Endothelial cell of umbilical vein (primary cell): ENCODE results near the gene TIMM50. TPM values are rescaled to one million over a fixed set of nuclear protein-coding genes. Genes with fewer than 3 reads are reported as not detected.

ENCODE experiments used
- BruUV-seq: library from RNA; stranded (reverse); fragments of 400-500 nt; replicated peaks from 2 replicates; lab custom pipeline; 2021; lab: Mats Ljungman, UMichigan
- CTCF ChIA-PET: fragments of 300-600, 350-600 bp; sonication (Branson Sonifier 250); formaldehyde crosslinking; loops from one replicate; lab custom pipeline; 2021; ENCODE audit warnings: antibody characterized with exemption, inconsistent platforms; lab: Charles Lee
- POLR2A ChIA-PET: fragments of 300-600, 350-600 bp; sonication (Branson Sonifier 250); formaldehyde crosslinking; loops from one replicate; lab custom pipeline; 2021; ENCODE audit warnings: antibody characterized with exemption, inconsistent platforms; lab: Charles Lee
- DNase-seq: peaks from one replicate; pipeline ENCODE4 v3.0.0-alpha.2; 2011; ENCODE audit warnings: low read depth, low spot score
- FAIRE-seq: peaks from 2 replicates; lab custom pipeline; 2011; peaks lifted over from hg19 to GRCh38; lab: Jason Lieb, UNC
- H2AFZ ChIP-seq: 2 replicates; pipeline ENCODE4 v1.6.0; 2012; ENCODE audit warnings: low read depth, low read length, control low read depth, inconsistent platforms
- H3K27ac ChIP-seq: 2 replicates; pipeline ENCODE4 v1.5.1; 2011; ENCODE audit warnings: low read depth, mild to moderate bottlenecking, control low read depth, low read length, moderate library complexity; ENCODE audit not compliant: insufficient read depth
- H3K27me3 ChIP-seq, 2 experiments: 2 replicates each; pipeline versions ENCODE4 v1.6.0 to v1.6.1; 2011; ENCODE audit warnings: low read length in 2 of 2, mixed read lengths in 1 of 2; ENCODE audit not compliant: control insufficient read depth in 2 of 2, insufficient read depth in 2 of 2
- H3K36me3 ChIP-seq, 2 experiments: 2 replicates in 1 of 2; 3 replicates in 1 of 2; pipeline ENCODE4 v1.5.1; 2011; ENCODE audit warnings: low read length in 2 of 2, mild to moderate bottlenecking in 1 of 2, moderate library complexity in 1 of 2; ENCODE audit not compliant: control insufficient read depth in 2 of 2, insufficient read depth in 2 of 2; ENCODE audit errors: extremely low read depth in 1 of 2
- H3K4me1 ChIP-seq: 3 replicates; pipeline ENCODE4 v1.5.1; 2011; ENCODE audit warnings: mild to moderate bottlenecking, low read length; ENCODE audit not compliant: control insufficient read depth, insufficient read depth; ENCODE audit errors: extremely low read depth
- H3K4me2 ChIP-seq: 2 replicates; pipeline ENCODE4 v1.6.1; 2011; ENCODE audit warnings: low read length, control low read depth, mixed read lengths; ENCODE audit not compliant: insufficient read depth
- H3K4me3 ChIP-seq, 3 experiments: fragments of 200-600 bp in 1 of 3; sonication (generic), shearing (Covaris generic) in 1 of 3; replicated peaks in 1 of 3; 2 replicates each; pipeline ENCODE4 v1.5.1; 2011 to 2016; ENCODE audit warnings: control low read depth in 3 of 3, low read length in 3 of 3, mild to moderate bottlenecking in 2 of 3, inconsistent platforms in 1 of 3, low read depth in 1 of 3, moderate library complexity in 1 of 3; ENCODE audit not compliant: insufficient read depth in 1 of 3
- H3K79me2 ChIP-seq: 2 replicates; pipeline ENCODE4 v1.6.0; 2012; ENCODE audit warnings: low read length, inconsistent platforms; ENCODE audit not compliant: control insufficient read depth, insufficient read depth
- H3K9ac ChIP-seq: replicated peaks from 2 replicates; pipeline ENCODE3; 2011; ENCODE audit warnings: low read length, control low read depth; ENCODE audit not compliant: insufficient read depth; ENCODE audit errors: extremely low read depth
- H3K9me1 ChIP-seq: replicated peaks from 3 replicates; pipeline ENCODE4 v1.6.0; 2011; ENCODE audit warnings: mild to moderate bottlenecking, low read length; ENCODE audit not compliant: control insufficient read depth, insufficient read depth; ENCODE audit errors: extremely low read depth
- H3K9me3 ChIP-seq: replicated peaks from 2 replicates; pipeline ENCODE4 v1.5.1; 2012; ENCODE audit warnings: low read length, inconsistent platforms; ENCODE audit not compliant: control insufficient read depth, insufficient read depth
- H4K20me1 ChIP-seq: replicated peaks from 2 replicates; pipeline ENCODE3; 2011; ENCODE audit warnings: mild to moderate bottlenecking, low read length; ENCODE audit not compliant: control insufficient read depth, insufficient read depth; ENCODE audit errors: extremely low read depth
- CTCF ChIP-seq, 2 donors: IDR thresholded peaks; 1 replicate in 1 of 2; 2 replicates in 1 of 2; pipeline ENCODE4 v1.5.1; 2011; ENCODE audit warnings: low read length in 2 of 2, mild to moderate bottlenecking in 2 of 2, moderate library complexity in 2 of 2, control low read depth in 1 of 2, inconsistent platforms in 1 of 2, low read depth in 1 of 2; ENCODE audit not compliant: insufficient read depth in 1 of 2; ENCODE audit errors: extremely low read depth in 1 of 2
- EZH2 ChIP-seq: IDR thresholded peaks from 2 replicates; pipeline ENCODE4 v1.6.1; 2012; ENCODE audit warnings: borderline replicate concordance, low read depth, mild to moderate bottlenecking, moderate library complexity, low read length, inconsistent platforms; ENCODE audit not compliant: severe bottlenecking
- FOS ChIP-seq: IDR thresholded peaks from 2 replicates; pipeline ENCODE4 v1.6.1; 2011; ENCODE audit warnings: mild to moderate bottlenecking, low read length, moderate library complexity, borderline replicate concordance; ENCODE audit not compliant: insufficient read depth
- GATA2 ChIP-seq: IDR thresholded peaks from 2 replicates; pipeline ENCODE4 v1.7.0; 2011; ENCODE audit warnings: low read depth, mild to moderate bottlenecking, moderate library complexity, mixed read lengths, low read length; ENCODE audit not compliant: insufficient read length, insufficient read depth
- JUN ChIP-seq: IDR thresholded peaks from 2 replicates; pipeline ENCODE4 v1.6.1; 2011; ENCODE audit warnings: borderline replicate concordance, low read depth; ENCODE audit not compliant: insufficient read length, insufficient read depth
- MAX ChIP-seq: IDR thresholded peaks from 2 replicates; pipeline ENCODE4 v1.6.1; 2011; ENCODE audit not compliant: insufficient read depth, insufficient read length
- MYC ChIP-seq: IDR thresholded peaks from one replicate; pipeline ENCODE4 v1.6.1; 2011; ENCODE audit warnings: mild to moderate bottlenecking, low read depth, low read length
- POLR2A ChIP-seq: IDR thresholded peaks from 2 replicates; pipeline ENCODE4 v1.6.1; 2012; ENCODE audit warnings: low read depth, mild to moderate bottlenecking, control low read depth, low read length
- POLR2AphosphoS5 ChIP-seq: IDR thresholded peaks from 2 replicates; pipeline ENCODE4 v1.6.1; 2012; ENCODE audit warnings: low read depth, mild to moderate bottlenecking, control low read depth, low read length, moderate library complexity; ENCODE audit not compliant: insufficient read depth
- dilution Hi-C: fragments of 300-500 bp; cut with MboI; formaldehyde crosslinking; loops from one replicate; pipeline ENCODE4 v1.15.0; 2019; ENCODE audit warnings: low sequenced_read_pairs; ENCODE audit not compliant: extremely low pct_ligation_motif_present
- intact Hi-C: fragments of 100-400 bp; cut with micrococcal nuclease; formaldehyde crosslinking; loops from one replicate; pipeline ENCODE4 v1.10.0; 2022
- polyA plus RNA-seq, 4 experiments: library from polyadenylated mRNA; depleted of rRNA in 3 of 4; stranded (reverse) in 3 of 4; unstranded in 1 of 4; fragments of >200 nt; gene quantifications; 2 replicates each; pipeline versions ENCODE4 v1.2.1 to v1.2.3, GENCODE V29; 2011 to 2012; ENCODE audit warnings: missing spikeins in 1 of 4
- total RNA-seq: library from RNA; stranded (reverse); gene quantifications from 2 replicates; pipeline ENCODE4 v1.2.3, GENCODE V29; 2021

The TIMM50 gene
- total and polyA plus RNA-seq, 2 donors (not counting 3 experiments of a cell fraction or from before 2014, with no cell fraction given) = 85.7 to 118 TPM

DNA sequence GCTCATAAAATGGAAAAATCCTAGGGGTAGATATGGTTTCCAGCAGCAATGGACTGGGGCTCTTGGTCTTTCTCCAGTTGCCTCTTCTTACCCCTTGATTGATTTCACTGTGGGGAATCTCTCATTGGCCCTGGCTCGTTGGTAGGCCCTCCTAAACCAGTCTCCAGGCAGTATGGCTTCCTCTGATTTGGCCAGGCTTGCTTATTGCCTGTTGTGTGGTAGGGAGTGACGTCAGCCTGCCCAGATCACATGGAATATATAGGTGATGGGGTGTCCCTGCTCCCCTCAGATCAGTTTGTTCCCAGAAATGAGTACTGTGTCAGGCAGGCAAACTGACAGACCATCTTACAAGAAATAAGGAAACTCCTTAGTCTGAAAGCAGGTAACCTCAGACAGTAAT lies 28.6 kb downstream of the TIMM50 start:
- H3K4me3 ChIP-seq = no peak overlapping the region
- no TSS peak for BruUV-seq
- H3K9ac ChIP-seq = no peak overlapping the region
- FAIRE-seq (no peak), DNase-seq (no peak)
- no peak overlapping the region for H3K4me2 ChIP-seq
- POLR2A ChIA-PET = no interaction called here
- no peaks in the 10 kb centered on the region for H4K20me1 ChIP-seq
- H3K36me3 ChIP-seq = no peaks in the 10 kb centered on the region
- no peaks in the 10 kb centered on the region for H3K79me2 ChIP-seq
- H3K27me3 ChIP-seq = peaks cover 20 to 25% of the 10 kb centered on the region in 2 experiments
- intact Hi-C loops = no loop called here
- no peaks in the 10 kb centered on the region for H3K9me3 ChIP-seq
- no peak overlapping the region for H3K27ac ChIP-seq
- no peak overlapping the region for H2AFZ ChIP-seq
- no peaks in the 10 kb centered on the region for H3K9me1 ChIP-seq
- CTCF ChIA-PET = no interaction called here
- H3K4me1 ChIP-seq = peaks cover 4% of the 10 kb centered on the region
- dilution Hi-C loops = no loop called here
- TF ChIP-seq JUN (no peak), MYC (no peak), MAX (no peak), FOS (no peak), POLR2A (no peak), EZH2 (no peak), CTCF (IDR thresholded peaks at IDR 0.05; ENCODE audit: extremely low read depth in 1 of 2, insufficient read depth in 1 of 2, low read depth in 1 of 2, low read length in 2 of 2) (no peak), POLR2AphosphoS5 (no peak), GATA2 (no peak)
